H1 (cell line): ENCODE results near the gene SMIM41. TPM values are rescaled to one million over a fixed set of nuclear protein-coding genes. Genes with fewer than 3 reads are reported as not detected.

Source experiments
- CTCF ChIA-PET: fragments of 300-600 bp; sonication (Branson Sonifier 250); formaldehyde crosslinking; loops from one replicate; lab custom pipeline; 2021; ENCODE audit not compliant: partially characterized antibody; lab: Charles Lee
- POLR2A ChIA-PET: fragments of 300-600 bp; sonication (Branson Sonifier 250); formaldehyde crosslinking; loops from one replicate; lab custom pipeline; 2021; ENCODE audit warnings: inconsistent platforms; ENCODE audit not compliant: partially characterized antibody; lab: Charles Lee
- DNase-seq, 2 experiments: peaks; one replicate each; pipeline versions ENCODE4 v3.0.0 to v3.0.0-alpha.2; 2010 to 2022; ENCODE audit warnings: low spot score in 2 of 2, low read depth in 1 of 2, mixed read lengths in 1 of 2
- FAIRE-seq: peaks from 2 replicates; lab custom pipeline; 2011; peaks lifted over from hg19 to GRCh38; lab: Jason Lieb, UNC
- H2AFZ ChIP-seq: 2 replicates; pipeline ENCODE4 v1.8.1; 2012; ENCODE audit warnings: low read length, inconsistent platforms
- H2AK5ac ChIP-seq: 2 replicates; pipeline ENCODE4 v1.6.1; 2013; ENCODE audit warnings: low read depth, low read length
- H2BK120ac ChIP-seq: replicated peaks from 2 replicates; pipeline ENCODE3; 2013; ENCODE audit warnings: low read depth, low read length, inconsistent platforms
- H2BK12ac ChIP-seq: 2 replicates; pipeline ENCODE4 v1.6.1; 2013; ENCODE audit warnings: low read depth, low read length
- H2BK15ac ChIP-seq: 2 replicates; pipeline ENCODE4 v1.6.1; 2013; ENCODE audit warnings: low read length
- H2BK20ac ChIP-seq: 2 replicates; pipeline ENCODE4 v1.6.1; 2013; ENCODE audit warnings: low read length
- H2BK5ac ChIP-seq: 2 replicates; pipeline ENCODE4 v1.6.1; 2013; ENCODE audit warnings: low read depth, low read length
- H3K14ac ChIP-seq: 2 replicates; pipeline ENCODE4 v1.6.1; 2013; ENCODE audit warnings: inconsistent platforms; ENCODE audit not compliant: insufficient read length
- H3K18ac ChIP-seq: 2 replicates; pipeline ENCODE4 v1.6.1; 2013; ENCODE audit warnings: low read length; ENCODE audit errors: extremely low read depth
- H3K23ac ChIP-seq: 2 replicates; pipeline ENCODE4 v1.6.1; 2013; ENCODE audit warnings: inconsistent platforms; ENCODE audit not compliant: insufficient read length
- H3K23me2 ChIP-seq: 2 replicates; pipeline ENCODE4 v1.6.1; 2013; ENCODE audit warnings: low read depth, low read length
- H3K27ac ChIP-seq: 2 replicates; pipeline ENCODE4 v1.6.1; 2011; ENCODE audit warnings: low read depth, low read length, inconsistent platforms
- H3K27me3 ChIP-seq, 4 experiments: replicated peaks in 1 of 4; 1 replicate in 1 of 4; 2 replicates in 3 of 4; pipeline versions ENCODE4 v1.6.1 to v1.8.1; 2011 to 2013; ENCODE audit warnings: low read length in 3 of 4, mild to moderate bottlenecking in 3 of 4, inconsistent platforms in 2 of 4, mixed read lengths in 2 of 4, moderate library complexity in 1 of 4; ENCODE audit not compliant: control insufficient read depth in 3 of 4, insufficient read depth in 3 of 4; ENCODE audit errors: extremely low read depth in 1 of 4
- H3K36me3 ChIP-seq, 4 experiments: 2 replicates each; pipeline versions ENCODE4 v1.6.1 to v1.8.1; 2011 to 2013; ENCODE audit warnings: mild to moderate bottlenecking in 4 of 4, low read length in 3 of 4, moderate library complexity in 2 of 4, control low read depth in 1 of 4, inconsistent platforms in 1 of 4; ENCODE audit not compliant: insufficient read depth in 4 of 4, control insufficient read depth in 2 of 4
- H3K4ac ChIP-seq: replicated peaks from 2 replicates; pipeline ENCODE3; 2013; ENCODE audit warnings: low read length, low read depth, mixed read lengths, inconsistent platforms; ENCODE audit not compliant: insufficient read length
- H3K4me1 ChIP-seq, 4 experiments: replicated peaks in 1 of 4; 1 replicate in 1 of 4; 2 replicates in 3 of 4; pipeline versions ENCODE4 v1.6.1 to v1.8.1; 2011 to 2013; ENCODE audit warnings: low read length in 3 of 4, inconsistent platforms in 2 of 4, mixed read lengths in 1 of 4; ENCODE audit not compliant: insufficient read depth in 4 of 4, control insufficient read depth in 3 of 4
- H3K4me2 ChIP-seq, 2 experiments: 2 replicates each; pipeline versions ENCODE4 v1.6.1 to v1.8.1; 2011 to 2013; ENCODE audit warnings: low read depth in 2 of 2, low read length in 2 of 2, control low read depth in 1 of 2, inconsistent platforms in 1 of 2, mild to moderate bottlenecking in 1 of 2; ENCODE audit not compliant: insufficient read depth in 1 of 2
- H3K4me3 ChIP-seq, 4 experiments: fragments of 200-600, 300-600 bp in 1 of 4; sonication (generic), shearing (Covaris generic), sonication (Bioruptor Twin) in 1 of 4; 2 replicates each; pipeline versions ENCODE4 v1.5.1 to v1.8.1; 2011 to 2016; ENCODE audit warnings: low read length in 4 of 4, low read depth in 3 of 4, control low read depth in 2 of 4, inconsistent platforms in 2 of 4, mild to moderate bottlenecking in 2 of 4, mixed read lengths in 1 of 4, moderate library complexity in 1 of 4; ENCODE audit not compliant: insufficient read depth in 2 of 4; ENCODE audit errors: extremely low read depth in 1 of 4
- H3K56ac ChIP-seq: replicated peaks from 2 replicates; pipeline ENCODE3; 2013; ENCODE audit warnings: low read depth, mild to moderate bottlenecking, mixed read lengths, low read length, inconsistent platforms; ENCODE audit not compliant: insufficient read length
- H3K79me1 ChIP-seq: 2 replicates; pipeline ENCODE4 v1.6.1; 2013; ENCODE audit warnings: low read depth, low read length, control low read depth
- H3K79me2 ChIP-seq, 2 experiments: 2 replicates each; pipeline versions ENCODE4 v1.6.1 to v1.8.1; 2012 to 2013; ENCODE audit warnings: low read length in 2 of 2, mild to moderate bottlenecking in 2 of 2, inconsistent platforms in 1 of 2; ENCODE audit not compliant: insufficient read depth in 2 of 2, control insufficient read depth in 1 of 2
- H3K9ac ChIP-seq, 4 experiments: replicated peaks in 1 of 4; 1 replicate in 1 of 4; 2 replicates in 3 of 4; pipeline versions ENCODE4 v1.6.1 to v1.8.1; 2011 to 2013; ENCODE audit warnings: low read depth in 3 of 4, low read length in 3 of 4, control low read depth in 2 of 4, mild to moderate bottlenecking in 2 of 4, moderate library complexity in 2 of 4, inconsistent platforms in 1 of 4; ENCODE audit errors: extremely low read depth in 1 of 4
- H3K9me3 ChIP-seq, 2 experiments: 2 replicates each; pipeline versions ENCODE4 v1.6.1 to v1.8.1; 2012 to 2013; ENCODE audit warnings: mild to moderate bottlenecking in 2 of 2, moderate library complexity in 2 of 2, control low read depth in 1 of 2, inconsistent platforms in 1 of 2, low read depth in 1 of 2, low read length in 1 of 2, mixed read lengths in 1 of 2; ENCODE audit not compliant: insufficient read depth in 2 of 2
- H4K20me1 ChIP-seq, 2 experiments: replicated peaks in 1 of 2; 2 replicates each; pipeline versions ENCODE3 to v1.8.1; 2011 to 2013; ENCODE audit warnings: inconsistent platforms in 2 of 2, low read length in 2 of 2, mild to moderate bottlenecking in 1 of 2; ENCODE audit not compliant: insufficient read depth in 2 of 2, control insufficient read depth in 1 of 2
- H4K5ac ChIP-seq: 2 replicates; pipeline ENCODE4 v1.6.1; 2013; ENCODE audit warnings: low read length, low read depth, mixed read lengths, inconsistent platforms; ENCODE audit not compliant: insufficient read length
- H4K8ac ChIP-seq: 2 replicates; pipeline ENCODE4 v1.8.0; 2013; ENCODE audit warnings: mild to moderate bottlenecking, moderate library complexity, low read length, inconsistent platforms; ENCODE audit not compliant: insufficient read depth; ENCODE audit errors: extremely low read depth
- H4K91ac ChIP-seq: replicated peaks from 2 replicates; pipeline ENCODE3; 2013; ENCODE audit warnings: low read length, mixed read lengths, inconsistent platforms; ENCODE audit not compliant: insufficient read length
- ATF3 ChIP-seq: IDR thresholded peaks from 2 replicates; pipeline ENCODE4 v1.6.1; 2011; ENCODE audit warnings: low read depth, mild to moderate bottlenecking, low read length; ENCODE audit not compliant: insufficient read depth
- HDAC2 ChIP-seq, 2 experiments: fragments of 300-600 bp in 1 of 2; sonication (generic) in 1 of 2; IDR thresholded peaks; 2 replicates each; pipeline ENCODE4 v1.6.1; 2011 to 2012; ENCODE audit warnings: low read depth in 2 of 2, low read length in 2 of 2, mild to moderate bottlenecking in 2 of 2, moderate library complexity in 2 of 2, borderline replicate concordance in 1 of 2, inconsistent platforms in 1 of 2
- RBBP5 ChIP-seq: IDR thresholded peaks from 2 replicates; pipeline ENCODE4 v1.7.1; 2012; ENCODE audit warnings: low read depth, mild to moderate bottlenecking, inconsistent platforms, low read length, moderate library complexity, borderline replicate concordance
- YY1 ChIP-seq: IDR thresholded peaks from 2 replicates; pipeline ENCODE4 v1.6.1; 2011; ENCODE audit warnings: low read depth, mild to moderate bottlenecking, low read length
- WGBS, 2 experiments: shearing (Covaris generic) in 1 of 2; methylation state at CpG; one replicate each; pipeline versions ENCODE4 v1.1.6 to v1.1.7; 2013 to 2015; ENCODE audit warnings: low lambda C conversion rate in 2 of 2, mixed read lengths in 2 of 2, inconsistent platforms in 1 of 2, low coverage in 1 of 2, missing lambda C conversion rate in 1 of 2; ENCODE audit not compliant: insufficient replicate concordance in 2 of 2, insufficient coverage in 1 of 2, insufficient read length in 1 of 2; ENCODE audit errors: extremely low coverage in 1 of 2, missing lambda C conversion rate in 1 of 2; 5-methylcytosine and 5-hydroxymethylcytosine counted together
- polyA plus RNA-seq, 7 experiments: library from polyadenylated mRNA; depleted of rRNA in 3 of 7; stranded (reverse) in 5 of 7; unstranded in 2 of 7; fragments of >200 nt in 5 of 7; fragments of 200-250 nt in 2 of 7; gene quantifications; 1 replicate in 5 of 7; 2 replicates in 1 of 7; 4 replicates in 1 of 7; pipeline versions ENCODE4 v1.2.1 to v1.2.3, GENCODE V29; 2011 to 2013; ENCODE audit warnings: missing spikeins in 2 of 7, mixed read lengths in 2 of 7
- total RNA-seq: library from RNA; stranded (reverse); fragmentation: NEBNext Ultra II Directional; extraction: Animal tissue kit (Norgen Biotek cat#: 25700); gene quantifications from 2 replicates; pipeline ENCODE4 v1.2.1, GENCODE V29; 2021

The SMIM41 gene
- total and polyA plus RNA-seq, 2 of the 8 experiments (the other 6 are each of a cell fraction or from before 2014, with no cell fraction given): 0.28 to 0.98 TPM

GRCh38 chr12:52093346-52093745 lies 13.8 kb downstream of the SMIM41 start:
- Histone ChIP-seq H3K79me1 (no peaks in the 10 kb centered on the region; the same call in 1 of the 2 replicates), H3K23ac (no peak overlapping the region), H3K27ac (no peak overlapping the region), H4K20me1 (no peaks in the 10 kb centered on the region), H2AK5ac (no peak overlapping the region), H2BK5ac (no peak overlapping the region), H3K4ac (no peak overlapping the region), H3K56ac (no peak overlapping the region), H3K9ac (no peak overlapping the region), H3K79me2 (no peaks in the 10 kb centered on the region), H2AFZ (no peak overlapping the region), H2BK120ac (no peak overlapping the region), H4K5ac (no peak overlapping the region), H4K91ac (no peak overlapping the region), H2BK20ac (no peak overlapping the region), H2BK12ac (no peak overlapping the region), H3K4me1 (no peaks in the 10 kb centered on the region), H3K4me3 (no peak overlapping the region), H3K36me3 (no peaks in the 10 kb centered on the region), H3K4me2 (no peak overlapping the region), H4K8ac (no peak overlapping the region), H3K27me3 (no peaks in the 10 kb centered on the region), H3K9me3 (no peaks in the 10 kb centered on the region), H2BK15ac (no peak overlapping the region), H3K23me2 (no peaks in the 10 kb centered on the region), H3K14ac (no peak overlapping the region), H3K18ac (no peak overlapping the region)
- TF ChIP-seq RBBP5 (no peak), ATF3 (no peak), HDAC2 (IDR thresholded peaks at IDR 0.05; ENCODE audit: borderline replicate concordance in 1 of 2, low read depth in 2 of 2, low read length in 2 of 2) (no peak), YY1 (no peak)
- FAIRE-seq (no peak), DNase-seq (no peak)
- POLR2A ChIA-PET: interaction anchor here (1.9 kb wide), 1 partner anchor 14 kb away, joined by 6 read pairs; the partner anchor contains the start of gene SMIM41
- CTCF ChIA-PET: interaction anchor here (1.0 to 11.5 kb wide), 9 partner anchors 9 to 166 kb away, joined by 3 to 205 read pairs (median 5); partner anchors contain the start of gene ATG101
- 85% methylated on average over 7 of the region's 7 CpGs; no CpG with 5 or more reads in 1 of the 2 experiments for WGBS, 2 experiments
